ENCODE data around the gene RELN.

- no peak for TF ChIP-seq CTCF (conservative IDR thresholded peaks at IDR 0.05; ENCODE audit: low read depth, low read length)
- no peak for TF ChIP-seq EZH2 (IDR thresholded peaks at IDR 0.05; ENCODE audit: low read length, unreplicated experiment)
Measured at GRCh38 chr7:103851357-103851756, 138.1 kb downstream of the RELN start.
